K562 (cell line): ENCODE data around the gene CD46. TPM values are rescaled to one million over a fixed set of nuclear protein-coding genes. Genes with fewer than 3 reads are reported as not detected.

Experiments used
- AFF1 ChIP-seq, 2 experiments: fragments of 450-650 bp; IDR thresholded peaks; 2 replicates each; pipeline ENCODE4 v1.6.1; 2018; ENCODE audit warnings: mild to moderate bottlenecking in 2 of 2, low read depth in 1 of 2; ENCODE audit not compliant: partially characterized antibody in 2 of 2
- CHCHD3 ChIP-seq: fragments of 250-450 bp; sonication (Bioruptor Pico); IDR thresholded peaks from 2 replicates; pipeline ENCODE4 v2.1.2; 2022; ENCODE audit warnings: mild to moderate bottlenecking
- CHD2 ChIP-seq: IDR thresholded peaks from 2 replicates; pipeline ENCODE4 v1.6.1; 2011; ENCODE audit warnings: low read depth, low read length
- CTBP1 ChIP-seq: fragments of 450-650 bp; IDR thresholded peaks from 2 replicates; pipeline ENCODE4 v1.6.1; 2016; ENCODE audit warnings: borderline replicate concordance
- DPF2 ChIP-seq: fragments of 450-650 bp; IDR thresholded peaks from 2 replicates; pipeline ENCODE4 v1.6.1; 2016
- EHMT2 ChIP-seq: fragments of 450-650 bp; IDR thresholded peaks from 2 replicates; pipeline ENCODE4 v1.6.1; 2018; ENCODE audit warnings: antibody characterized with exemption
- HDAC2 ChIP-seq: fragments of 450-650 bp; IDR thresholded peaks from 2 replicates; pipeline ENCODE4 v1.6.1; 2016; ENCODE audit warnings: mild to moderate bottlenecking
- HDAC6 ChIP-seq: IDR thresholded peaks from 2 replicates; pipeline ENCODE4 v1.6.1; 2012; ENCODE audit warnings: low read depth, mild to moderate bottlenecking, control low read depth, inconsistent platforms, low read length, moderate library complexity
- MAFF ChIP-seq: IDR thresholded peaks from 2 replicates; pipeline ENCODE4 v1.6.1; 2012; ENCODE audit warnings: low read length, improper control_type of control experiment
- NFATC3 ChIP-seq: fragments of 450-650 bp; IDR thresholded peaks from 2 replicates; pipeline ENCODE4 v1.6.1; 2017; ENCODE audit warnings: mild to moderate bottlenecking
- RBM22 ChIP-seq: fragments of 200-400 bp; formaldehyde crosslinking; IDR thresholded peaks from 2 replicates; pipeline ENCODE4 v1.6.1; 2018; ENCODE audit warnings: low read length, low read depth; ENCODE audit not compliant: poor library complexity, severe bottlenecking
- SMARCA5 ChIP-seq: fragments of 450-650 bp; IDR thresholded peaks from 2 replicates; pipeline ENCODE4 v1.6.1; 2016
- SP1 ChIP-seq: sonication (generic); formaldehyde crosslinking; IDR thresholded peaks from 2 replicates; pipeline ENCODE4 v1.8.1; 2022; ENCODE audit warnings: mild to moderate bottlenecking, missing genetic modification reagents
- THRB ChIP-seq: fragments of 450-650 bp; formaldehyde crosslinking; conservative IDR thresholded peaks from 2 replicates; pipeline ENCODE4 v1.4.0; 2022; ENCODE audit warnings: mild to moderate bottlenecking, missing genetic modification characterization
- TOE1 ChIP-seq, 2 experiments: fragments of 450-650 bp in 1 of 2; sonication (generic) in 1 of 2; formaldehyde crosslinking in 1 of 2; IDR thresholded peaks; 2 replicates each; pipeline versions ENCODE4 v1.7.1 to v1.8.0; 2016 to 2022; ENCODE audit warnings: borderline replicate concordance in 2 of 2, mild to moderate bottlenecking in 2 of 2, antibody characterized with exemption in 1 of 2, inconsistent platforms in 1 of 2, low read depth in 1 of 2, missing genetic modification reagents in 1 of 2, moderate library complexity in 1 of 2
- ZNF175 ChIP-seq: fragments of 200-800 bp; sonication (Bioruptor generic); IDR thresholded peaks from 2 replicates; pipeline ENCODE4 v1.6.1; 2016; ENCODE audit warnings: low read depth, mild to moderate bottlenecking, missing genetic modification characterization, missing compliant biosample characterization
- ZNF57 ChIP-seq: fragments of 450-650 bp; formaldehyde crosslinking; IDR thresholded peaks from 2 replicates; pipeline ENCODE4 v1.4.0; 2020; ENCODE audit warnings: mild to moderate bottlenecking, moderate library complexity
- polyA plus RNA-seq, 8 experiments: library from polyadenylated mRNA; depleted of rRNA in 4 of 8; stranded (reverse) in 5 of 8; unstranded in 3 of 8; fragments of >200 nt; fragmentation: Nextera tagmentation in 2 of 8; fragmentation: Illumina TruSeq in 1 of 8; extraction: Ambion mirVana in 2 of 8; extraction: Trizol in 1 of 8; gene quantifications; 2 replicates each; pipeline versions ENCODE4 v1.2.1 to v1.2.3, GENCODE V29; 2011 to 2014; ENCODE audit warnings: inconsistent platforms in 1 of 8, missing spikeins in 1 of 8
- total RNA-seq, 7 experiments: library from RNA; depleted of rRNA in 6 of 7; stranded (reverse); fragments of >200 nt in 6 of 7; fragmentation: Illumina TruSeq in 2 of 7; extraction: Trizol in 2 of 7; gene quantifications; 2 replicates each; pipeline versions ENCODE4 v1.2.1 to v1.2.3, GENCODE V29; 2011 to 2021; ENCODE audit warnings: low replicate concordance in 1 of 7
- TF ChIP-seq, protein P1 (sequence below): fragments of 450-650 bp; formaldehyde crosslinking; IDR thresholded peaks from 2 replicates; pipeline ENCODE4 v1.4.0; 2022; ENCODE audit warnings: mild to moderate bottlenecking, moderate library complexity
- TF ChIP-seq, protein P2 (sequence below): fragments of 450-650 bp; IDR thresholded peaks from 2 replicates; pipeline ENCODE4 v1.6.1; 2016; ENCODE audit warnings: low read depth, mild to moderate bottlenecking, moderate library complexity

Gene CD46
- total and polyA plus RNA-seq, 9 of the 15 experiments (the other 6 are each of a cell fraction or from before 2014, with no cell fraction given): 87.9 to 374 (median 156) TPM

DNA sequence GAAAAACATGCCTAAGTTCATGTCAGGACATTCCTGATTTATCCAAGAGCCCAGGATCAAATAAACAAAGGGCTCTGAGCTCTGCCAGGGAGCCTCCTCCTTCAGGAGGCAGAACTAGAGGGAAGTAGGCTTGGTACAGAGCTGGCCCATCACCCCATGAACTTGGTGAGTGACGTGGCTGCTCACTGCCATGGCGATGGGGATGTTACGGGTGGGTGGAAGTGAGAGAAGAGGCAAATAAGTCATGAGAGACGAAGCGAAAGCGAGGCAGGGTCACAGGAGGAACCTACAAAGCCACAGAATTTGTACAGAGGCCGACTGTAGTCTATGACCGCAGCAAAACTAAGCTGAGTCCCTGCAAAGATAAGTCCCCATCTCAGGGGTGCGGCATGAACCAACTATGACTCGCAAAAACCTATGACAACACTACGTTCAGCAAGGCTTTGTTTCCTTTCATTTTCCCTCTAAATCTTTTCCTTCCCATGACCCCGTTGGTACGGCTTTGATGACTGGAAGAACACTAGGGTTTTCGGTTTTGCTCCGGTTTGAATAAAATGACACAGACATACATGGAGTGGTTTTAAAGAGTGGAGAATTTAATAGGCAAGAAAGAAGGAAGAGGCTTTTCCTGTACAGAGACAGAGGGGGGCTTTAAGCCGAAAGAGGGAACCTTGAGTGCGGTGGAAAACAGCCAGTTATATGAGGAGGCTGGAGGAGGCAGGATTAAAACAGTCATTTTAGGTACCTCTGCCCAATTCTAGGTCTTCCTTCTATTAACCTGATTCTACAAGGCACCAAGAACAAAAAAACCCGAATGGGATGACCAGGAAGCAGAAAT, 74.1 kb downstream of the CD46 start (continued):
- TF ChIP-seq SMARCA5: no peak
- peak; percentile 79 for TF ChIP-seq HDAC2
- TF ChIP-seq, protein P1, sequence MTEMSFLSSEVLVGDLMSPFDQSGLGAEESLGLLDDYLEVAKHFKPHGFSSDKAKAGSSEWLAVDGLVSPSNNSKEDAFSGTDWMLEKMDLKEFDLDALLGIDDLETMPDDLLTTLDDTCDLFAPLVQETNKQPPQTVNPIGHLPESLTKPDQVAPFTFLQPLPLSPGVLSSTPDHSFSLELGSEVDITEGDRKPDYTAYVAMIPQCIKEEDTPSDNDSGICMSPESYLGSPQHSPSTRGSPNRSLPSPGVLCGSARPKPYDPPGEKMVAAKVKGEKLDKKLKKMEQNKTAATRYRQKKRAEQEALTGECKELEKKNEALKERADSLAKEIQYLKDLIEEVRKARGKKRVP (CRISPR knock-in tag): peak; percentile 36; the same call in 1 of the 2 replicates
- TF ChIP-seq CHD2: no peak
- 0 out of 2 replicates have a peak, but pooled peaks have one; percentile 55 for TF ChIP-seq THRB (CRISPR knock-in tag)
- 0 out of 2 replicates have a peak, but pooled peaks have one; percentile 42 for TF ChIP-seq ZNF175
- peak; percentile 88 for TF ChIP-seq DPF2
- TF ChIP-seq, protein P2, sequence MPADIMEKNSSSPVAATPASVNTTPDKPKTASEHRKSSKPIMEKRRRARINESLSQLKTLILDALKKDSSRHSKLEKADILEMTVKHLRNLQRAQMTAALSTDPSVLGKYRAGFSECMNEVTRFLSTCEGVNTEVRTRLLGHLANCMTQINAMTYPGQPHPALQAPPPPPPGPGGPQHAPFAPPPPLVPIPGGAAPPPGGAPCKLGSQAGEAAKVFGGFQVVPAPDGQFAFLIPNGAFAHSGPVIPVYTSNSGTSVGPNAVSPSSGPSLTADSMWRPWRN: peak; percentile 12
- no peak for TF ChIP-seq NFATC3
- TF ChIP-seq CTBP1: peak; percentile 77
- peak; percentile 79 for TF ChIP-seq EHMT2
- peak; percentile 19; the same call in 1 of the 2 replicates for TF ChIP-seq SP1
- TF ChIP-seq CHCHD3 (CRISPR knock-in tag): no peak
- TF ChIP-seq AFF1 (IDR thresholded peaks at IDR 0.05; ENCODE audit: low read depth in 1 of 2, partially characterized antibody in 2 of 2): no peak
- no peak for TF ChIP-seq HDAC6
- TF ChIP-seq ZNF57 (CRISPR knock-in tag): no peak
- TF ChIP-seq MAFF: peak; percentile 55; the same call in 1 of the 2 replicates
- peak; percentile 52; the same call in 1 of the 2 replicates for TF ChIP-seq TOE1 (IDR thresholded peaks at IDR 0.05; ENCODE audit: borderline replicate concordance)
- no peak for TF ChIP-seq TOE1 (CRISPR knock-in tag; IDR thresholded peaks at IDR 0.05; ENCODE audit: borderline replicate concordance, low read depth)
- TF ChIP-seq RBM22: no peak
